ENCODE results near the gene DNAJC7. TPM values are rescaled to one million over a fixed set of nuclear protein-coding genes. Genes with fewer than 3 reads are reported as not detected.

DNAJC7 gene
- total RNA-seq = 100 to 1,000 TPM in 1 of 3 donors, 10 to 100 TPM in 2; 80.6 to 108 (median 86.7) TPM
- long read RNA-seq, donor 1, transcript DNAJC7-203 (14 exons, 2,022 nt) = major isoform, 26 of 46 reads
- long read RNA-seq, donor 1, partial matches to known transcripts = 7 of 46 reads
- long read RNA-seq, donor 1, other reads (novel, unspliced or antisense) = 12 of 46 reads
- long read RNA-seq, donor 2, transcript DNAJC7-203 (14 exons, 2,022 nt) = major isoform, 8 of 53 reads
- long read RNA-seq, donor 2, partial matches to known transcripts = 37 of 53 reads
- long read RNA-seq, donor 2, other reads (novel, unspliced or antisense) = 5 of 53 reads

GRCh38 chr17:42016941-42017865 is at the start of gene DNAJC7:
DNAJC7 (minus strand) TSS chr17:42017439; CDS start chr17:42017416, 23 bp downstream.
- Histone ChIP-seq H3K4me3 (peak within 1 kb of the TSS; percentile 72), H3K4me1 (ENCODE audit: low read depth) (peaks cover 33% of the 10 kb centered on the region), H3K36me3 (ENCODE audit: low read depth) (no peaks in the 10 kb centered on the region), H3K9me3 (no peaks in the 10 kb centered on the region)
- DNase-seq (peak; percentile 91 to 96 (median 92)), ATAC-seq (peak; percentile 95)
- intact Hi-C loops (cut with DNase I, micrococcal nuclease) = no loop called here
- no peak for TF ChIP-seq CTCF (IDR thresholded peaks at IDR 0.05)

GRCh38 chr17:42065201-42065600 is 48.0 kb upstream of the DNAJC7 start:
- peaks cover 11% of the 10 kb centered on the region for H3K4me1 ChIP-seq (ENCODE audit: low read depth)
- H3K4me3 ChIP-seq = no peak overlapping the region
- ATAC-seq (no peak), DNase-seq (no peak)
- no peak for TF ChIP-seq CTCF (IDR thresholded peaks at IDR 0.05)
- H3K9me3 ChIP-seq = no peaks in the 10 kb centered on the region
- H3K36me3 ChIP-seq (ENCODE audit: low read depth) = no peaks in the 10 kb centered on the region
- intact Hi-C loops (cut with DNase I, micrococcal nuclease) = loop anchor here in 1 of 2 donors (5.0 kb wide), 1 partner anchor 52 kb away; no protein-coding TSS in a partner anchor

GRCh38 chr17:42062681-42063080 is 45.4 kb upstream of the DNAJC7 start:
- DNase-seq (no peak), ATAC-seq (no peak)
- H3K9me3 ChIP-seq = no peaks in the 10 kb centered on the region
- intact Hi-C loops (cut with DNase I, micrococcal nuclease) = no loop called here
- H3K36me3 ChIP-seq (ENCODE audit: low read depth) = no peaks in the 10 kb centered on the region
- no peak overlapping the region for H3K4me3 ChIP-seq
- TF ChIP-seq CTCF (IDR thresholded peaks at IDR 0.05) = no peak
- H3K4me1 ChIP-seq (ENCODE audit: low read depth) = peaks cover 7% of the 10 kb centered on the region

GRCh38 chr17:42061646-42062487 is 44.6 kb upstream of the DNAJC7 start:
- TF ChIP-seq CTCF (IDR thresholded peaks at IDR 0.05) = no peak
- intact Hi-C loops (cut with DNase I, micrococcal nuclease) = no loop called here
- H3K36me3 ChIP-seq (ENCODE audit: low read depth) = no peaks in the 10 kb centered on the region
- no peaks in the 10 kb centered on the region for H3K9me3 ChIP-seq
- ATAC-seq (no peak), DNase-seq (no peak)
- H3K4me1 ChIP-seq (ENCODE audit: low read depth) = no peaks in the 10 kb centered on the region
- no peak overlapping the region for H3K4me3 ChIP-seq

GRCh38 chr17:42060231-42060630 is 43.0 kb upstream of the DNAJC7 start:
- intact Hi-C loops (cut with DNase I, micrococcal nuclease) = no loop called here
- DNase-seq = peak in 2 of 3 donors; percentile 50 to 51
- Histone ChIP-seq H3K9me3 (no peaks in the 10 kb centered on the region), H3K36me3 (ENCODE audit: low read depth) (no peaks in the 10 kb centered on the region), H3K4me3 (no peak overlapping the region), H3K4me1 (ENCODE audit: low read depth) (no peaks in the 10 kb centered on the region)
- ATAC-seq = peak; percentile 88
- TF ChIP-seq CTCF (IDR thresholded peaks at IDR 0.05) = no peak

Data from mucosa of descending colon (tissue), 3 donors.